ENCODE measurements around the gene RHBDL2.

- TF ChIP-seq POLR2AphosphoS5 (IDR thresholded peaks at IDR 0.05; ENCODE audit: low read depth), result no peak
- no peak for TF ChIP-seq EZH2phosphoT487 (IDR thresholded peaks at IDR 0.05; ENCODE audit: unreplicated experiment)
These were observed 11.8 kb upstream of the RHBDL2 start for GRCh38 chr1:38953433-38953860.
